HepG2 (cell line): ENCODE results near the gene CCSER1. TPM values are rescaled to one million over a fixed set of nuclear protein-coding genes. Genes with fewer than 3 reads are reported as not detected.

Source experiments
- ATAC-seq: fragments of 200-7000 bp; cut with Tn5 transposase; 3 replicates; pipeline ENCODE4 v1.9.1; 2020; ENCODE audit warnings: mild to moderate bottlenecking, moderate library complexity
- BruUV-seq: library from RNA; stranded (reverse); fragments of 400-500 nt; replicated peaks from 2 replicates; lab custom pipeline; 2021; lab: Mats Ljungman, UMichigan
- CTCF ChIA-PET: fragments of 300-600 bp; formaldehyde crosslinking; extraction: SDS; loops from one replicate; lab custom pipeline; 2021; ENCODE audit warnings: low total read pairs, inconsistent platforms, low intra/inter-chr PET ratio; lab: Yijun Ruan, JAX
- POLR2A ChIA-PET: fragments of 350-600 bp; sonication (Branson Sonifier 250); formaldehyde crosslinking; loops from one replicate; lab custom pipeline; 2020; ENCODE audit warnings: antibody characterized with exemption, inconsistent platforms; lab: Yijun Ruan, JAX
- DNase-seq: peaks from one replicate; pipeline ENCODE4 v3.0.0-alpha.2; 2015; ENCODE audit warnings: low spot score
- FAIRE-seq: peaks from 3 replicates; lab custom pipeline; 2011; peaks lifted over from hg19 to GRCh38; lab: Jason Lieb, UNC
- H2AFZ ChIP-seq: one replicate; pipeline ENCODE4 v1.6.1; 2011; ENCODE audit warnings: low read length, inconsistent platforms
- H3K27ac ChIP-seq: fragments of 300-600 bp; 3 replicates; pipeline ENCODE4 v1.8.0; 2011; ENCODE audit warnings: mixed run types, mild to moderate bottlenecking, mixed read lengths, low read length, inconsistent platforms; ENCODE audit not compliant: insufficient read depth; ENCODE audit errors: extremely low read length
- H3K27me3 ChIP-seq, 2 experiments: fragments of 200-600 bp in 1 of 2; 2 replicates in 1 of 2; 3 replicates in 1 of 2; pipeline versions ENCODE4 v1.6.0 to v1.8.0; 2011; ENCODE audit warnings: low read length in 2 of 2, mild to moderate bottlenecking in 2 of 2, moderate library complexity in 2 of 2, inconsistent platforms in 1 of 2; ENCODE audit not compliant: insufficient read depth in 2 of 2, control insufficient read depth in 1 of 2
- H3K36me3 ChIP-seq, 2 experiments: fragments of 200-600 bp in 1 of 2; replicated peaks in 1 of 2; 2 replicates in 1 of 2; 3 replicates in 1 of 2; pipeline versions ENCODE4 v1.5.1 to v1.8.0; 2011; ENCODE audit warnings: low read length in 2 of 2, inconsistent platforms in 1 of 2; ENCODE audit not compliant: insufficient read depth in 2 of 2, control insufficient read depth in 1 of 2
- H3K4me1 ChIP-seq: 2 replicates; pipeline ENCODE4 v1.5.1; 2012; ENCODE audit warnings: low read length, inconsistent platforms; ENCODE audit not compliant: insufficient read depth
- H3K4me2 ChIP-seq: 2 replicates; pipeline ENCODE4 v1.6.0; 2011; ENCODE audit warnings: low read depth, low read length, inconsistent platforms
- H3K4me3 ChIP-seq, 3 experiments: fragments of 200-600 bp in 1 of 3; sonication (generic), shearing (Covaris generic) in 1 of 3; replicated peaks in 1 of 3; 2 replicates each; pipeline ENCODE4 v1.5.1; 2011 to 2016; ENCODE audit warnings: low read length in 3 of 3, inconsistent platforms in 2 of 3, low read depth in 2 of 3, mild to moderate bottlenecking in 2 of 3, control low read depth in 1 of 3, mixed read lengths in 1 of 3; ENCODE audit not compliant: insufficient read depth in 1 of 3
- H3K79me2 ChIP-seq: one replicate; pipeline ENCODE4 v1.6.1; 2011; ENCODE audit warnings: low read length, inconsistent platforms; ENCODE audit not compliant: insufficient read depth
- H3K9ac ChIP-seq: 2 replicates; pipeline ENCODE4 v1.6.0; 2011; ENCODE audit warnings: mild to moderate bottlenecking, low read depth, low read length, inconsistent platforms; ENCODE audit not compliant: insufficient read depth
- H3K9me3 ChIP-seq: 2 replicates; pipeline ENCODE4 v1.5.1; 2012; ENCODE audit warnings: mild to moderate bottlenecking, low read length
- H4K20me1 ChIP-seq: 2 replicates; pipeline ENCODE4 v1.6.0; 2011; ENCODE audit warnings: inconsistent platforms, mild to moderate bottlenecking, low read length, moderate library complexity; ENCODE audit not compliant: insufficient read depth
- ATAD3A ChIP-seq: sonication (generic); formaldehyde crosslinking; IDR thresholded peaks from 2 replicates; pipeline ENCODE4 v1.4.0; 2020; ENCODE audit warnings: missing genetic modification reagents
- DNMT1 ChIP-seq: sonication (generic); formaldehyde crosslinking; IDR thresholded peaks from 2 replicates; pipeline ENCODE4 v1.5.1; 2020; ENCODE audit warnings: mild to moderate bottlenecking, missing genetic modification reagents
- FOXA3 ChIP-seq: IDR thresholded peaks from 2 replicates; pipeline ENCODE4 v1.6.1; 2016; ENCODE audit warnings: missing genetic modification reagents, missing compliant biosample characterization
- MEIS1 ChIP-seq: sonication (generic); formaldehyde crosslinking; IDR thresholded peaks from 2 replicates; pipeline ENCODE4 v1.9.0; 2021; ENCODE audit warnings: mild to moderate bottlenecking, missing genetic modification reagents, moderate library complexity, borderline replicate concordance
- SYNCRIP ChIP-seq: fragments of 200-400 bp; formaldehyde crosslinking; IDR thresholded peaks from 2 replicates; pipeline ENCODE4 v1.6.1; 2018; ENCODE audit warnings: mild to moderate bottlenecking, low read depth, low read length; ENCODE audit not compliant: insufficient read depth
- ZNF564 ChIP-seq: sonication (generic); formaldehyde crosslinking; IDR thresholded peaks from 2 replicates; pipeline ENCODE4 v1.8.1; 2023; ENCODE audit warnings: mild to moderate bottlenecking, missing genetic modification reagents
- ZNF788 ChIP-seq: sonication (generic); formaldehyde crosslinking; IDR thresholded peaks from 2 replicates; pipeline ENCODE4 v1.5.0; 2020; ENCODE audit warnings: mild to moderate bottlenecking, missing genetic modification reagents, borderline replicate concordance
- ZNF850 ChIP-seq: sonication (generic); formaldehyde crosslinking; conservative IDR thresholded peaks from 2 replicates; pipeline ENCODE4 v1.9.0; 2021; ENCODE audit warnings: mild to moderate bottlenecking, missing genetic modification reagents
- WGBS: methylation state at CpG from one replicate; pipeline ENCODE4 v1.1.6; 2017; ENCODE audit warnings: low lambda C conversion rate; 5-methylcytosine and 5-hydroxymethylcytosine counted together
- in situ Hi-C: cut with HindIII; loops from 2 replicates; pipeline ENCODE4 v1.10.0; 2017; ENCODE audit warnings: low pct_unique_long_range_greater_than_20kb; ENCODE audit not compliant: extremely low pct_ligation_motif_present
- intact Hi-C: fragments of 100-400 bp; cut with micrococcal nuclease; formaldehyde crosslinking; loops from one replicate; pipeline ENCODE4 v1.10.0; 2022; ENCODE audit not compliant: unreplicated experiment
- polyA plus RNA-seq, 8 experiments: library from polyadenylated mRNA; depleted of rRNA in 3 of 8; stranded (reverse) in 7 of 8; unstranded in 1 of 8; fragments of >200 nt; fragmentation: Illumina TruSeq in 4 of 8; extraction: Trizol in 4 of 8; gene quantifications; 2 replicates each; pipeline versions ENCODE4 v1.2.1 to v1.2.3, GENCODE V29; 2011 to 2016; ENCODE audit warnings: low read depth in 4 of 8, missing spikeins in 1 of 8, mixed read lengths in 1 of 8; ENCODE audit not compliant: insufficient read depth in 1 of 8
- total RNA-seq, 5 experiments: library from RNA; depleted of rRNA; stranded (reverse); fragments of >200 nt; fragmentation: Illumina TruSeq; extraction: Trizol; gene quantifications; 2 replicates each; pipeline ENCODE4 v1.2.3, GENCODE V29; 2016; ENCODE audit warnings: low read depth in 1 of 5
- TF ChIP-seq, protein P1 (sequence below): IDR thresholded peaks from 2 replicates; pipeline ENCODE4 v1.6.1; 2016; ENCODE audit warnings: low read depth, borderline replicate concordance
- TF ChIP-seq, protein P2 (sequence below): sonication (generic); formaldehyde crosslinking; conservative IDR thresholded peaks from 2 replicates; pipeline ENCODE4 v1.8.1; 2023; ENCODE audit warnings: missing genetic modification reagents
- TF ChIP-seq, protein P3 (sequence below): sonication (generic); formaldehyde crosslinking; IDR thresholded peaks from 2 replicates; pipeline ENCODE4 v1.8.0; 2022; ENCODE audit warnings: mild to moderate bottlenecking, missing genetic modification reagents, borderline replicate concordance

CCSER1 gene
- total and polyA plus RNA-seq, 2 of the 13 experiments (the other 11 are each of a cell fraction or from before 2014, with no cell fraction given) = not detected

DNA sequence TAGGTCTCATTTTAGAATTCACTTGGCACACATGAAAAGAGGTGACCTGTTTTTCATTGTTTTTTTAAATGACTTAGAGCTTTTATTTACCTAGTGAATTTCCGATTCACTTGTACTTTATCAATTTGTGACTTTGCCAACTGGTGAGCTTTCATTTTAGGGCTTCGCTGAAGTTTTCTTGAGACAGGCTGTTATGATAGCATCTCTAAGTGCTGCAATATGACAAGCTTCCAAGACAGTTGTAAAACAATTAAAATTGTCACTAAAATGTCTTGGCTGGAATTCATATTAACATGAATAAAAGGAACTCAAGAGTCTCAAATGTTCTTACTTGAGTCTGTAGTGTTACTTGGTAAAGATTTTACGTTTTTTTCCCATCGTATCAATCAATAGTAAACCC is 1344.9 kb downstream of the CCSER1 start:
- no peaks in the 10 kb centered on the region for H3K4me1 ChIP-seq
- 11% methylated on average over 4 of the region's 4 CpGs for WGBS
- no peak overlapping the region for H3K4me2 ChIP-seq
- ATAC-seq = no peak
- CTCF ChIA-PET = no interaction called here
- in situ Hi-C loops = no loop called here
- POLR2A ChIA-PET = no interaction called here
- no peaks in the 10 kb centered on the region for H3K9me3 ChIP-seq
- FAIRE-seq = no peak
- H3K9ac ChIP-seq = no peak overlapping the region
- no peaks in the 10 kb centered on the region for H3K36me3 ChIP-seq
- H3K27ac ChIP-seq = no peak overlapping the region
- intact Hi-C loops = no loop called here
- no peaks in the 10 kb centered on the region for H3K27me3 ChIP-seq
- no peaks in the 10 kb centered on the region for H4K20me1 ChIP-seq
- H2AFZ ChIP-seq = no peak overlapping the region
- BruUV-seq = no TSS peak
- no peak for DNase-seq
- TF ChIP-seq, protein P1, sequence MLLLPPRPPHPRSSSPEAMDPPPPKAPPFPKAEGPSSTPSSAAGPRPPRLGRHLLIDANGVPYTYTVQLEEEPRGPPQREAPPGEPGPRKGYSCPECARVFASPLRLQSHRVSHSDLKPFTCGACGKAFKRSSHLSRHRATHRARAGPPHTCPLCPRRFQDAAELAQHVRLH (CRISPR knock-in tag) = no peak
- TF ChIP-seq ATAD3A (CRISPR knock-in tag) (no peak), ZNF564 (no peak), SYNCRIP (no peak), ZNF788 (CRISPR knock-in tag) (no peak), ZNF850 (CRISPR knock-in tag) (no peak), DNMT1 (no peak), FOXA3 (CRISPR knock-in tag) (no peak), MEIS1 (CRISPR knock-in tag) (no peak)
- TF ChIP-seq, protein P2, sequence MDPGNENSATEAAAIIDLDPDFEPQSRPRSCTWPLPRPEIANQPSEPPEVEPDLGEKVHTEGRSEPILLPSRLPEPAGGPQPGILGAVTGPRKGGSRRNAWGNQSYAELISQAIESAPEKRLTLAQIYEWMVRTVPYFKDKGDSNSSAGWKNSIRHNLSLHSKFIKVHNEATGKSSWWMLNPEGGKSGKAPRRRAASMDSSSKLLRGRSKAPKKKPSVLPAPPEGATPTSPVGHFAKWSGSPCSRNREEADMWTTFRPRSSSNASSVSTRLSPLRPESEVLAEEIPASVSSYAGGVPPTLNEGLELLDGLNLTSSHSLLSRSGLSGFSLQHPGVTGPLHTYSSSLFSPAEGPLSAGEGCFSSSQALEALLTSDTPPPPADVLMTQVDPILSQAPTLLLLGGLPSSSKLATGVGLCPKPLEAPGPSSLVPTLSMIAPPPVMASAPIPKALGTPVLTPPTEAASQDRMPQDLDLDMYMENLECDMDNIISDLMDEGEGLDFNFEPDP = no peak
- TF ChIP-seq, protein P3, sequence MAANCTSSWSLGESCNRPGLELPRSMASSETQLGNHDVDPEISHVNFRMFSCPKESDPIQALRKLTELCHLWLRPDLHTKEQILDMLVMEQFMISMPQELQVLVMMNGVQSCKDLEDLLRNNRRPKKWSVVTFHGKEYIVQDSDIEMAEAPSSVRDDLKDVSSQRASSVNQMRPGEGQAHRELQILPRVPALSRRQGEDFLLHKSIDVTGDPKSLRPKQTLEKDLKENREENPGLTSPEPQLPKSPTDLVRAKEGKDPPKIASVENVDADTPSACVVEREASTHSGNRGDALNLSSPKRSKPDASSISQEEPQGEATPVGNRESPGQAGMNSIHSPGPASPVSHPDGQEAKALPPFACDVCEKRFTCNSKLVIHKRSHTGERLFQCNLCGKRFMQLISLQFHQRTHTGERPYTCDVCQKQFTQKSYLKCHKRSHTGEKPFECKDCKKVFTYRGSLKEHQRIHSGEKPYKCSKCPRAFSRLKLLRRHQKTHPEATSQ = no peak
- no peaks in the 10 kb centered on the region for H3K79me2 ChIP-seq
- H3K4me3 ChIP-seq = no peak overlapping the region
